HepG2 (cell line): ENCODE results near the gene ZMYND8. TPM values are rescaled to one million over a fixed set of nuclear protein-coding genes. Genes with fewer than 3 reads are reported as not detected.

Experiments used
- ARHGAP35 ChIP-seq: sonication (generic); formaldehyde crosslinking; IDR thresholded peaks from 2 replicates; pipeline ENCODE4 v1.9.0; 2022; ENCODE audit warnings: mild to moderate bottlenecking, inconsistent platforms, moderate library complexity, missing genetic modification reagents, borderline replicate concordance
- CHD2 ChIP-seq: IDR thresholded peaks from 2 replicates; pipeline ENCODE4 v1.6.1; 2011; ENCODE audit warnings: low read depth, low read length, improper control_type of control experiment
- CREB1 ChIP-seq, 2 experiments: fragments of 450-650 bp in 1 of 2; IDR thresholded peaks; 2 replicates each; pipeline ENCODE4 v1.6.1; 2016 to 2017; ENCODE audit warnings: control low read depth in 1 of 2, mild to moderate bottlenecking in 1 of 2, missing compliant biosample characterization in 1 of 2, missing genetic modification characterization in 1 of 2
- ERF ChIP-seq: IDR thresholded peaks from 2 replicates; pipeline ENCODE4 v1.6.1; 2018; ENCODE audit warnings: missing biosample characterization, missing genetic modification reagents
- FOXM1 ChIP-seq: sonication (generic); formaldehyde crosslinking; IDR thresholded peaks from 2 replicates; pipeline ENCODE4 v1.5.0; 2020; ENCODE audit warnings: missing genetic modification reagents
- HDAC2 ChIP-seq: sonication (generic); formaldehyde crosslinking; IDR thresholded peaks from 2 replicates; pipeline ENCODE4 v1.4.0; 2020; ENCODE audit warnings: missing genetic modification reagents
- KLF16 ChIP-seq, 2 experiments: sonication (generic) in 1 of 2; formaldehyde crosslinking in 1 of 2; IDR thresholded peaks; 2 replicates each; pipeline versions ENCODE4 v1.6.1 to v1.8.0; 2016 to 2023; ENCODE audit warnings: missing genetic modification reagents in 2 of 2, missing compliant biosample characterization in 1 of 2
- MAX ChIP-seq: IDR thresholded peaks from 2 replicates; pipeline ENCODE4 v1.6.1; 2012; ENCODE audit warnings: inconsistent platforms
- MTA3 ChIP-seq: sonication (generic); formaldehyde crosslinking; IDR thresholded peaks from 2 replicates; pipeline ENCODE4 v1.4.0; 2020; ENCODE audit warnings: missing genetic modification reagents
- NCOA2 ChIP-seq: sonication (generic); formaldehyde crosslinking; IDR thresholded peaks from 2 replicates; pipeline ENCODE4 v1.8.0; 2022; ENCODE audit warnings: inconsistent platforms
- NR2F6 ChIP-seq, 2 experiments: IDR thresholded peaks; 2 replicates each; pipeline ENCODE4 v1.6.1; 2016; ENCODE audit warnings: antibody characterized with exemption in 1 of 2, mild to moderate bottlenecking in 1 of 2
- RBFOX2 ChIP-seq: fragments of 200-400 bp; formaldehyde crosslinking; IDR thresholded peaks from 2 replicates; pipeline ENCODE4 v1.6.1; 2017; ENCODE audit warnings: low read depth, mild to moderate bottlenecking, low read length
- REPIN1 ChIP-seq: sonication (generic); formaldehyde crosslinking; IDR thresholded peaks from 2 replicates; pipeline ENCODE4 v1.8.0; 2022; ENCODE audit warnings: missing genetic modification reagents, low read depth, mild to moderate bottlenecking, borderline replicate concordance
- ZBTB1 ChIP-seq: sonication (generic); formaldehyde crosslinking; IDR thresholded peaks from 2 replicates; pipeline ENCODE4 v1.4.0; 2020; ENCODE audit warnings: missing genetic modification reagents, borderline replicate concordance
- ZBTB43 ChIP-seq: sonication (generic); formaldehyde crosslinking; conservative IDR thresholded peaks from 2 replicates; pipeline ENCODE4 v1.4.0; 2020; ENCODE audit warnings: missing genetic modification reagents
- ZNF138 ChIP-seq: sonication (generic); formaldehyde crosslinking; IDR thresholded peaks from 2 replicates; pipeline ENCODE4 v1.5.0; 2020; ENCODE audit warnings: mild to moderate bottlenecking, low read depth, missing genetic modification reagents
- ZNF331 ChIP-seq: sonication (generic); formaldehyde crosslinking; IDR thresholded peaks from 2 replicates; pipeline ENCODE4 v1.4.0; 2020; ENCODE audit warnings: missing genetic modification reagents
- ZNF549 ChIP-seq: sonication (generic); formaldehyde crosslinking; IDR thresholded peaks from 2 replicates; pipeline ENCODE4 v1.5.0; 2020; ENCODE audit warnings: missing genetic modification reagents
- ZSCAN20 ChIP-seq: sonication (generic); formaldehyde crosslinking; IDR thresholded peaks from 2 replicates; pipeline ENCODE4 v1.4.0; 2020; ENCODE audit warnings: missing genetic modification reagents, mild to moderate bottlenecking, borderline replicate concordance
- polyA plus RNA-seq, 8 experiments: library from polyadenylated mRNA; depleted of rRNA in 3 of 8; stranded (reverse) in 7 of 8; unstranded in 1 of 8; fragments of >200 nt; fragmentation: Illumina TruSeq in 4 of 8; extraction: Trizol in 4 of 8; gene quantifications; 2 replicates each; pipeline versions ENCODE4 v1.2.1 to v1.2.3, GENCODE V29; 2011 to 2016; ENCODE audit warnings: low read depth in 4 of 8, missing spikeins in 1 of 8, mixed read lengths in 1 of 8; ENCODE audit not compliant: insufficient read depth in 1 of 8
- total RNA-seq, 5 experiments: library from RNA; depleted of rRNA; stranded (reverse); fragments of >200 nt; fragmentation: Illumina TruSeq; extraction: Trizol; gene quantifications; 2 replicates each; pipeline ENCODE4 v1.2.3, GENCODE V29; 2016; ENCODE audit warnings: low read depth in 1 of 5
- TF ChIP-seq, protein P1 (sequence below): IDR thresholded peaks from 2 replicates; pipeline ENCODE4 v1.6.1; 2016; ENCODE audit warnings: missing genetic modification reagents, missing compliant biosample characterization
- TF ChIP-seq, protein P2 (sequence below): sonication (generic); formaldehyde crosslinking; IDR thresholded peaks from 2 replicates; pipeline ENCODE4 v1.4.0; 2020; ENCODE audit warnings: missing genetic modification reagents
- TF ChIP-seq, protein P3 (sequence below): sonication (generic); formaldehyde crosslinking; IDR thresholded peaks from 2 replicates; pipeline ENCODE4 v1.4.0; 2020; ENCODE audit warnings: missing genetic modification reagents, mild to moderate bottlenecking, borderline replicate concordance

The ZMYND8 gene
- total and polyA plus RNA-seq, 2 of the 13 experiments (the other 11 are each of a cell fraction or from before 2014, with no cell fraction given) = 53.9 to 84.7 TPM

- TF ChIP-seq ZBTB43 = no peak
- TF ChIP-seq ARHGAP35 = no peak
- TF ChIP-seq NR2F6 (IDR thresholded peaks at IDR 0.05) = no peak
- TF ChIP-seq NR2F6 (CRISPR knock-in tag; IDR thresholded peaks at IDR 0.05) = no peak
- TF ChIP-seq HDAC2 (CRISPR knock-in tag) = 0 out of 2 replicates have a peak, but pooled peaks have one; percentile 18
- TF ChIP-seq RBFOX2 = no peak
- TF ChIP-seq FOXM1 (CRISPR knock-in tag) = no peak
- no peak for TF ChIP-seq ZNF549
- no peak for TF ChIP-seq CREB1 (IDR thresholded peaks at IDR 0.05)
- TF ChIP-seq CREB1 (CRISPR knock-in tag; IDR thresholded peaks at IDR 0.05) = no peak
- no peak for TF ChIP-seq ZNF138
- TF ChIP-seq NCOA2 (CRISPR knock-in tag) = no peak
- no peak for TF ChIP-seq REPIN1 (CRISPR knock-in tag)
- TF ChIP-seq MAX = no peak
- no peak for TF ChIP-seq KLF16 (CRISPR knock-in tag; IDR thresholded peaks at IDR 0.05)
- TF ChIP-seq, protein P1, sequence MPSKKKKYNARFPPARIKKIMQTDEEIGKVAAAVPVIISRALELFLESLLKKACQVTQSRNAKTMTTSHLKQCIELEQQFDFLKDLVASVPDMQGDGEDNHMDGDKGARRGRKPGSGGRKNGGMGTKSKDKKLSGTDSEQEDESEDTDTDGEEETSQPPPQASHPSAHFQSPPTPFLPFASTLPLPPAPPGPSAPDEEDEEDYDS (CRISPR knock-in tag) = no peak
- TF ChIP-seq, protein P2, sequence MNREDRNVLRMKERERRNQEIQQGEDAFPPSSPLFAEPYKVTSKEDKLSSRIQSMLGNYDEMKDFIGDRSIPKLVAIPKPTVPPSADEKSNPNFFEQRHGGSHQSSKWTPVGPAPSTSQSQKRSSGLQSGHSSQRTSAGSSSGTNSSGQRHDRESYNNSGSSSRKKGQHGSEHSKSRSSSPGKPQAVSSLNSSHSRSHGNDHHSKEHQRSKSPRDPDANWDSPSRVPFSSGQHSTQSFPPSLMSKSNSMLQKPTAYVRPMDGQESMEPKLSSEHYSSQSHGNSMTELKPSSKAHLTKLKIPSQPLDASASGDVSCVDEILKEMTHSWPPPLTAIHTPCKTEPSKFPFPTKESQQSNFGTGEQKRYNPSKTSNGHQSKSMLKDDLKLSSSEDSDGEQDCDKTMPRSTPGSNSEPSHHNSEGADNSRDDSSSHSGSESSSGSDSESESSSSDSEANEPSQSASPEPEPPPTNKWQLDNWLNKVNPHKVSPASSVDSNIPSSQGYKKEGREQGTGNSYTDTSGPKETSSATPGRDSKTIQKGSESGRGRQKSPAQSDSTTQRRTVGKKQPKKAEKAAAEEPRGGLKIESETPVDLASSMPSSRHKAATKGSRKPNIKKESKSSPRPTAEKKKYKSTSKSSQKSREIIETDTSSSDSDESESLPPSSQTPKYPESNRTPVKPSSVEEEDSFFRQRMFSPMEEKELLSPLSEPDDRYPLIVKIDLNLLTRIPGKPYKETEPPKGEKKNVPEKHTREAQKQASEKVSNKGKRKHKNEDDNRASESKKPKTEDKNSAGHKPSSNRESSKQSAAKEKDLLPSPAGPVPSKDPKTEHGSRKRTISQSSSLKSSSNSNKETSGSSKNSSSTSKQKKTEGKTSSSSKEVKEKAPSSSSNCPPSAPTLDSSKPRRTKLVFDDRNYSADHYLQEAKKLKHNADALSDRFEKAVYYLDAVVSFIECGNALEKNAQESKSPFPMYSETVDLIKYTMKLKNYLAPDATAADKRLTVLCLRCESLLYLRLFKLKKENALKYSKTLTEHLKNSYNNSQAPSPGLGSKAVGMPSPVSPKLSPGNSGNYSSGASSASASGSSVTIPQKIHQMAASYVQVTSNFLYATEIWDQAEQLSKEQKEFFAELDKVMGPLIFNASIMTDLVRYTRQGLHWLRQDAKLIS = no peak
- TF ChIP-seq ERF (CRISPR knock-in tag) = no peak
- TF ChIP-seq ZSCAN20 = no peak
- no peak for TF ChIP-seq CHD2
- TF ChIP-seq ZBTB1 (CRISPR knock-in tag) = no peak
- no peak for TF ChIP-seq MTA3 (CRISPR knock-in tag)
- no peak for TF ChIP-seq ZNF331 (CRISPR knock-in tag)
- TF ChIP-seq, protein P3, sequence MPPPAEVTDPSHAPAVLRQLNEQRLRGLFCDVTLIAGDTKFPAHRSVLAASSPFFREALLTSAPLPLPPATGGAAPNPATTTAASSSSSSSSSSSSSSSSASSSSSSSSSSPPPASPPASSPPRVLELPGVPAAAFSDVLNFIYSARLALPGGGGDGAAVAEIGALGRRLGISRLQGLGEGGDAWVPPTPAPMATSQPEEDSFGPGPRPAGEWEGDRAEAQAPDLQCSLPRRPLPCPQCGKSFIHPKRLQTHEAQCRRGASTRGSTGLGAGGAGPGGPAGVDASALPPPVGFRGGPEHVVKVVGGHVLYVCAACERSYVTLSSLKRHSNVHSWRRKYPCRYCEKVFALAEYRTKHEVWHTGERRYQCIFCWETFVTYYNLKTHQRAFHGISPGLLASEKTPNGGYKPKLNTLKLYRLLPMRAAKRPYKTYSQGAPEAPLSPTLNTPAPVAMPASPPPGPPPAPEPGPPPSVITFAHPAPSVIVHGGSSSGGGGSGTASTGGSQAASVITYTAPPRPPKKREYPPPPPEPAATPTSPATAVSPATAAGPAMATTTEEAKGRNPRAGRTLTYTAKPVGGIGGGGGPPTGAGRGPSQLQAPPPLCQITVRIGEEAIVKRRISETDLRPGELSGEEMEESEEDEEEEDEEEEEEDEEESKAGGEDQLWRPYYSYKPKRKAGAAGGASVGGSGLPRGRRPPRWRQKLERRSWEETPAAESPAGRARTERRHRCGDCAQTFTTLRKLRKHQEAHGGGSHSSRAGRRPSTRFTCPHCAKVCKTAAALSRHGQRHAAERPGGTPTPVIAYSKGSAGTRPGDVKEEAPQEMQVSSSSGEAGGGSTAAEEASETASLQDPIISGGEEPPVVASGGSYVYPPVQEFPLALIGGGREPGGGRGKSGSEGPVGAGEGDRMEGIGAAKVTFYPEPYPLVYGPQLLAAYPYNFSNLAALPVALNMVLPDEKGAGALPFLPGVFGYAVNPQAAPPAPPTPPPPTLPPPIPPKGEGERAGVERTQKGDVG (CRISPR knock-in tag) = no peak
Observed at GRCh38 chr20:47274401-47275108, 81.9 kb downstream of the ZMYND8 start (continued).
